HepG2 (cell line): ENCODE data around the gene PREX1. TPM values are rescaled to one million over a fixed set of nuclear protein-coding genes. Genes with fewer than 3 reads are reported as not detected.

Experiments
- BORCS8-MEF2B ChIP-seq: sonication (generic); formaldehyde crosslinking; IDR thresholded peaks from 2 replicates; pipeline ENCODE4 v1.8.0; 2022; ENCODE audit warnings: mild to moderate bottlenecking, missing genetic modification reagents
- CBX2 ChIP-seq, 2 experiments: fragments of 200-600 bp in 1 of 2; sonication (generic); formaldehyde crosslinking in 1 of 2; IDR thresholded peaks; 2 replicates each; pipeline versions ENCODE4 v1.7.0 to v1.8.1; 2018 to 2022; ENCODE audit warnings: low read depth in 2 of 2, low read length in 1 of 2, mild to moderate bottlenecking in 1 of 2, missing genetic modification reagents in 1 of 2
- CREB3 ChIP-seq: sonication (generic); formaldehyde crosslinking; IDR thresholded peaks from 2 replicates; pipeline ENCODE4 v1.5.0; 2020; ENCODE audit warnings: missing genetic modification reagents
- HNF4A ChIP-seq: sonication (generic); formaldehyde crosslinking; IDR thresholded peaks from 2 replicates; pipeline ENCODE4 v1.4.0; 2020; ENCODE audit warnings: missing genetic modification reagents
- KIAA2018 ChIP-seq: sonication (generic); formaldehyde crosslinking; IDR thresholded peaks from 2 replicates; pipeline ENCODE4 v1.5.0; 2020; ENCODE audit warnings: mild to moderate bottlenecking, missing genetic modification reagents, borderline replicate concordance
- NFYB ChIP-seq: sonication (generic); formaldehyde crosslinking; IDR thresholded peaks from 2 replicates; pipeline ENCODE4 v1.4.0; 2020; ENCODE audit warnings: missing genetic modification reagents
- SAP130 ChIP-seq: IDR thresholded peaks from 2 replicates; pipeline ENCODE4 v1.6.1; 2016; ENCODE audit warnings: low read depth
- SATB2 ChIP-seq: sonication (generic); formaldehyde crosslinking; IDR thresholded peaks from 2 replicates; pipeline ENCODE4 v1.5.0; 2020; ENCODE audit warnings: missing genetic modification reagents
- SPEN ChIP-seq: sonication (generic); formaldehyde crosslinking; IDR thresholded peaks from 2 replicates; pipeline ENCODE4 v1.5.1; 2020; ENCODE audit warnings: low read depth, mild to moderate bottlenecking, missing genetic modification reagents
- TEF ChIP-seq: sonication (generic); formaldehyde crosslinking; IDR thresholded peaks from 2 replicates; pipeline ENCODE4 v1.5.0; 2020; ENCODE audit warnings: missing genetic modification reagents
- ZNF142 ChIP-seq: sonication (generic); formaldehyde crosslinking; IDR thresholded peaks from 2 replicates; pipeline ENCODE4 v1.4.0; 2020; ENCODE audit warnings: missing genetic modification reagents
- ZNF232 ChIP-seq: sonication (generic); formaldehyde crosslinking; IDR thresholded peaks from 2 replicates; pipeline ENCODE4 v1.4.0; 2020; ENCODE audit warnings: missing genetic modification reagents, borderline replicate concordance
- ZNF274 ChIP-seq: sonication (generic); formaldehyde crosslinking; IDR thresholded peaks from 2 replicates; pipeline ENCODE4 v1.5.1; 2020; ENCODE audit warnings: mild to moderate bottlenecking, missing genetic modification reagents
- polyA plus RNA-seq, 8 experiments: library from polyadenylated mRNA; depleted of rRNA in 3 of 8; stranded (reverse) in 7 of 8; unstranded in 1 of 8; fragments of >200 nt; fragmentation: Illumina TruSeq in 4 of 8; extraction: Trizol in 4 of 8; gene quantifications; 2 replicates each; pipeline versions ENCODE4 v1.2.1 to v1.2.3, GENCODE V29; 2011 to 2016; ENCODE audit warnings: low read depth in 4 of 8, missing spikeins in 1 of 8, mixed read lengths in 1 of 8; ENCODE audit not compliant: insufficient read depth in 1 of 8
- total RNA-seq, 5 experiments: library from RNA; depleted of rRNA; stranded (reverse); fragments of >200 nt; fragmentation: Illumina TruSeq; extraction: Trizol; gene quantifications; 2 replicates each; pipeline ENCODE4 v1.2.3, GENCODE V29; 2016; ENCODE audit warnings: low read depth in 1 of 5

Gene PREX1
- total and polyA plus RNA-seq, 2 of the 13 experiments (the other 11 are each of a cell fraction or from before 2014, with no cell fraction given), result 0.02 to 0.04 TPM

GRCh38 chr20:48667889-48668413, 159.8 kb downstream of the PREX1 start (continued):
- TF ChIP-seq ZNF142 (no peak; the same call in 1 of the 2 replicates), NFYB (no peak), KIAA2018 (CRISPR knock-in tag) (no peak), HNF4A (peak; percentile 59), BORCS8-MEF2B (CRISPR knock-in tag) (no peak; the same call in 1 of the 2 replicates), SAP130 (peak; percentile 51; the same call in 1 of the 2 replicates), CREB3 (no peak), ZNF232 (CRISPR knock-in tag) (no peak), CBX2 (IDR thresholded peaks at IDR 0.05; ENCODE audit: low read depth, low read length) (no peak), CBX2 (CRISPR knock-in tag; IDR thresholded peaks at IDR 0.05; ENCODE audit: low read depth) (no peak), SATB2 (no peak), ZNF274 (no peak), SPEN (CRISPR knock-in tag) (peak; percentile 49; the same call in 1 of the 2 replicates), TEF (CRISPR knock-in tag) (no peak)
